WTC11 (cell line): ENCODE measurements around the gene SH3TC1. TPM values are rescaled to one million over a fixed set of nuclear protein-coding genes. Genes with fewer than 3 reads are reported as not detected.

Experiments used
- ATAC-seq: fragments of 200-7000 bp; cut with Tn5 transposase; 2 replicates; pipeline ENCODE4 v1.10.0; 2021; ENCODE audit warnings: mild to moderate bottlenecking, moderate library complexity
- CTCF ChIA-PET: fragments of 300-600 bp; sonication (Branson Sonifier 250); formaldehyde crosslinking; loops from one replicate; lab custom pipeline; 2021; ENCODE audit warnings: antibody characterized with exemption; lab: Charles Lee
- POLR2A ChIA-PET: fragments of 350-600 bp; sonication (Branson Sonifier 250); formaldehyde crosslinking; loops from one replicate; lab custom pipeline; 2021; ENCODE audit warnings: antibody characterized with exemption; lab: Charles Lee
- DNase-seq: peaks from one replicate; pipeline ENCODE4 v3.0.0; 2021; ENCODE audit warnings: low spot score
- H3K27ac Mint-ChIP-seq: 2 replicates; pipeline ENCODE4 v1.8.0; 2021; ENCODE audit warnings: mixed read lengths
- H3K27me3 Mint-ChIP-seq: 2 replicates; pipeline ENCODE4 v1.8.0; 2021; ENCODE audit warnings: low read depth, mild to moderate bottlenecking, moderate library complexity, mixed read lengths
- H3K36me3 Mint-ChIP-seq: 2 replicates; pipeline ENCODE4 v1.8.0; 2021; ENCODE audit warnings: mixed read lengths
- H3K4me1 Mint-ChIP-seq: 2 replicates; pipeline ENCODE4 v1.8.0; 2022; ENCODE audit warnings: mixed read lengths
- H3K4me3 Mint-ChIP-seq: 2 replicates; pipeline ENCODE4 v1.8.0; 2021; ENCODE audit warnings: mild to moderate bottlenecking, moderate library complexity, mixed read lengths
- H3K9me3 Mint-ChIP-seq: 2 replicates; pipeline ENCODE4 v1.8.0; 2021; ENCODE audit warnings: mixed read lengths
- ATF1 ChIP-seq: sonication (generic); formaldehyde crosslinking; IDR thresholded peaks from 2 replicates; pipeline ENCODE4 v1.8.1; 2023; ENCODE audit warnings: mild to moderate bottlenecking, moderate library complexity, missing genetic modification reagents
- ATF2 ChIP-seq: sonication (generic); formaldehyde crosslinking; IDR thresholded peaks from 2 replicates; pipeline ENCODE4 v1.8.1; 2022; ENCODE audit warnings: low read depth, missing genetic modification reagents, borderline replicate concordance
- CREB1 ChIP-seq: sonication (generic); formaldehyde crosslinking; IDR thresholded peaks from 2 replicates; pipeline ENCODE4 v1.8.0; 2023; ENCODE audit warnings: mild to moderate bottlenecking, missing genetic modification reagents
- ERG ChIP-seq: fragments of 250-450 bp; sonication (Bioruptor Pico); IDR thresholded peaks from 2 replicates; pipeline ENCODE4 v1.8.0; 2021; ENCODE audit warnings: mild to moderate bottlenecking
- ETV6 ChIP-seq: sonication (generic); formaldehyde crosslinking; IDR thresholded peaks from 2 replicates; pipeline ENCODE4 v1.8.1; 2022; ENCODE audit warnings: mild to moderate bottlenecking, missing genetic modification reagents
- FOXP1 ChIP-seq: sonication (generic); formaldehyde crosslinking; IDR thresholded peaks from 2 replicates; pipeline ENCODE4 v1.8.0; 2022; ENCODE audit warnings: missing genetic modification reagents, mild to moderate bottlenecking, moderate library complexity, borderline replicate concordance
- IRF2 ChIP-seq: sonication (generic); formaldehyde crosslinking; IDR thresholded peaks from 2 replicates; pipeline ENCODE4 v1.8.0; 2022; ENCODE audit warnings: low read depth, missing genetic modification reagents, borderline replicate concordance
- JUN ChIP-seq: sonication (generic); formaldehyde crosslinking; IDR thresholded peaks from 2 replicates; pipeline ENCODE4 v1.8.0; 2023; ENCODE audit warnings: mild to moderate bottlenecking, missing genetic modification reagents
- MAX ChIP-seq: sonication (generic); formaldehyde crosslinking; IDR thresholded peaks from 2 replicates; pipeline ENCODE4 v1.8.0; 2022; ENCODE audit warnings: mild to moderate bottlenecking, missing genetic modification reagents
- NFATC4 ChIP-seq: fragments of 250-450 bp; sonication (Bioruptor Pico); IDR thresholded peaks from 2 replicates; pipeline ENCODE4 v1.9.0; 2021; ENCODE audit warnings: mild to moderate bottlenecking
- NR3C1 ChIP-seq: sonication (generic); formaldehyde crosslinking; conservative IDR thresholded peaks from 2 replicates; pipeline ENCODE4 v1.8.1; 2023; ENCODE audit warnings: low read depth, mild to moderate bottlenecking, missing genetic modification reagents
- PREB ChIP-seq: sonication (generic); formaldehyde crosslinking; IDR thresholded peaks from 2 replicates; pipeline ENCODE4 v1.8.1; 2022; ENCODE audit warnings: mild to moderate bottlenecking, missing genetic modification reagents, moderate library complexity, borderline replicate concordance
- RELA ChIP-seq: sonication (generic); formaldehyde crosslinking; IDR thresholded peaks from 2 replicates; pipeline ENCODE4 v1.8.1; 2022; ENCODE audit warnings: missing genetic modification reagents, mild to moderate bottlenecking, borderline replicate concordance
- STAT6 ChIP-seq: sonication (generic); formaldehyde crosslinking; conservative IDR thresholded peaks from 2 replicates; pipeline ENCODE4 v1.8.1; 2023; ENCODE audit warnings: mild to moderate bottlenecking, low read depth, missing genetic modification reagents, moderate library complexity
- TEAD4 ChIP-seq: sonication (generic); formaldehyde crosslinking; IDR thresholded peaks from 2 replicates; pipeline ENCODE4 v1.8.0; 2022; ENCODE audit warnings: mild to moderate bottlenecking, missing genetic modification reagents
- ZNF121 ChIP-seq: sonication (generic); formaldehyde crosslinking; IDR thresholded peaks from 2 replicates; pipeline ENCODE4 v1.8.0; 2023; ENCODE audit warnings: missing genetic modification reagents
- total RNA-seq: library from RNA; stranded (reverse); gene quantifications from 3 replicates; pipeline ENCODE4 v1.2.3, GENCODE V29; 2021

The SH3TC1 gene
- total RNA-seq, 1 experiment from 2014 or later: 0.42 TPM

- TF ChIP-seq ETV6: no peak
- TF ChIP-seq NR3C1 (CRISPR knock-in tag): no peak
- no peak for TF ChIP-seq PREB (CRISPR knock-in tag)
- no peak for TF ChIP-seq IRF2 (CRISPR knock-in tag)
- TF ChIP-seq TEAD4 (CRISPR knock-in tag): no peak
- TF ChIP-seq ZNF121 (CRISPR knock-in tag): no peak
- TF ChIP-seq NFATC4 (CRISPR knock-in tag): no peak
- no peak for TF ChIP-seq MAX (CRISPR knock-in tag)
- no peak for TF ChIP-seq STAT6 (CRISPR knock-in tag)
- TF ChIP-seq ATF1 (CRISPR knock-in tag): no peak
- TF ChIP-seq CREB1 (CRISPR knock-in tag): no peak
- no peak for TF ChIP-seq ATF2 (CRISPR knock-in tag)
- no peak for TF ChIP-seq RELA (CRISPR knock-in tag)
These were observed 86.3 kb downstream of the SH3TC1 start (continued) for GRCh38 chr4:8285143-8285975.

GRCh38 chr4:8285976-8286718 is 87.1 kb downstream of the SH3TC1 start:
- no peaks in the 10 kb centered on the region for H3K4me1 Mint-ChIP-seq
- CTCF ChIA-PET: interaction anchor here (1.6 kb wide), 1 partner anchor 109 kb away, joined by 4 read pairs; no protein-coding TSS in a partner anchor
- no peak overlapping the region for H3K27ac Mint-ChIP-seq
- H3K4me3 Mint-ChIP-seq: no peak overlapping the region
- POLR2A ChIA-PET: no interaction called here
- no peaks in the 10 kb centered on the region for H3K36me3 Mint-ChIP-seq
- H3K27me3 Mint-ChIP-seq: no peaks in the 10 kb centered on the region
- no peak for DNase-seq
- no peaks in the 10 kb centered on the region for H3K9me3 Mint-ChIP-seq
- no peak for TF ChIP-seq FOXP1 (CRISPR knock-in tag)
- TF ChIP-seq ATF1 (CRISPR knock-in tag): no peak
- TF ChIP-seq ERG (CRISPR knock-in tag): no peak
- TF ChIP-seq JUN (CRISPR knock-in tag): no peak
- TF ChIP-seq, all 79 proteins: peak for 0
- ATAC-seq: no peak
